Uterus (tissue), 2 donors: ENCODE measurements around the gene BECN2.

Experiments used
- POLR2A ChIP-seq, 2 donors: fragments of 450-650 bp; IDR thresholded peaks; one replicate each; pipeline ENCODE4 v1.6.1; 2016; ENCODE audit warnings: antibody characterized with exemption in 2 of 2, mild to moderate bottlenecking in 1 of 2, moderate library complexity in 1 of 2
- TF ChIP-seq, protein P1 (sequence below), 4 experiments: fragments of 200-600 bp in 2 of 4; fragments of 450-650 bp in 2 of 4; sonication (generic) in 2 of 4; IDR thresholded peaks; one replicate each; pipeline ENCODE4 v1.5.1; 2016 to 2019; ENCODE audit warnings: antibody characterized with exemption in 4 of 4, mild to moderate bottlenecking in 2 of 4, moderate library complexity in 1 of 4

DNA sequence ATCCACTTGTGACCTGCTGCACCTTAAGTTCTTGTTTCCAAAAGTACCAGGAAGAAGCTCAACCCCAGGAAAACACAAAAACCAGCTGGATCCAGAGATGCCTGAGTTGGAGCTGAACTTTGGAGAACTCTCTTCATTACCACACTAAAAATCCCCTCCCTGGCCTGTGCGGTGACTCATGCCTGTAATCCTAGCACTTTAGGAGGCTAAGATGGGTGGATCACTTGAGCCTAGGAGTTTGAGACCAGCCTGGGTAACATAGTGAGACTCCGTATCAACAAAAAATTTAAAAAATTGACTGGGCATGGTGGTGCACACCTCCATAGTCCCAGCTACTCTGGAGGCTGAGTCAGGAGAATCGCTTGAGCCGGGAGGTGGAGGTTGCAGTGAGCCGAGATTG lies 35.2 kb downstream of the BECN2 start:
- TF ChIP-seq, protein P1, sequence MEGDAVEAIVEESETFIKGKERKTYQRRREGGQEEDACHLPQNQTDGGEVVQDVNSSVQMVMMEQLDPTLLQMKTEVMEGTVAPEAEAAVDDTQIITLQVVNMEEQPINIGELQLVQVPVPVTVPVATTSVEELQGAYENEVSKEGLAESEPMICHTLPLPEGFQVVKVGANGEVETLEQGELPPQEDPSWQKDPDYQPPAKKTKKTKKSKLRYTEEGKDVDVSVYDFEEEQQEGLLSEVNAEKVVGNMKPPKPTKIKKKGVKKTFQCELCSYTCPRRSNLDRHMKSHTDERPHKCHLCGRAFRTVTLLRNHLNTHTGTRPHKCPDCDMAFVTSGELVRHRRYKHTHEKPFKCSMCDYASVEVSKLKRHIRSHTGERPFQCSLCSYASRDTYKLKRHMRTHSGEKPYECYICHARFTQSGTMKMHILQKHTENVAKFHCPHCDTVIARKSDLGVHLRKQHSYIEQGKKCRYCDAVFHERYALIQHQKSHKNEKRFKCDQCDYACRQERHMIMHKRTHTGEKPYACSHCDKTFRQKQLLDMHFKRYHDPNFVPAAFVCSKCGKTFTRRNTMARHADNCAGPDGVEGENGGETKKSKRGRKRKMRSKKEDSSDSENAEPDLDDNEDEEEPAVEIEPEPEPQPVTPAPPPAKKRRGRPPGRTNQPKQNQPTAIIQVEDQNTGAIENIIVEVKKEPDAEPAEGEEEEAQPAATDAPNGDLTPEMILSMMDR (IDR thresholded peaks at IDR 0.05), result no peak
- no peak for TF ChIP-seq POLR2A (IDR thresholded peaks at IDR 0.05)
